Uterus (tissue), 2 donors: ENCODE measurements around the gene NR6A1.

ENCODE experiments used
- POLR2A ChIP-seq, 2 donors: fragments of 450-650 bp; IDR thresholded peaks; one replicate each; pipeline ENCODE4 v1.6.1; 2016; ENCODE audit warnings: antibody characterized with exemption in 2 of 2, mild to moderate bottlenecking in 1 of 2, moderate library complexity in 1 of 2
- TF ChIP-seq, protein P1 (sequence below), 4 experiments: fragments of 200-600 bp in 2 of 4; fragments of 450-650 bp in 2 of 4; sonication (generic) in 2 of 4; IDR thresholded peaks; one replicate each; pipeline ENCODE4 v1.5.1; 2016 to 2019; ENCODE audit warnings: antibody characterized with exemption in 4 of 4, mild to moderate bottlenecking in 2 of 4, moderate library complexity in 1 of 4

- no peak for TF ChIP-seq POLR2A (IDR thresholded peaks at IDR 0.05)
- TF ChIP-seq, protein P1, sequence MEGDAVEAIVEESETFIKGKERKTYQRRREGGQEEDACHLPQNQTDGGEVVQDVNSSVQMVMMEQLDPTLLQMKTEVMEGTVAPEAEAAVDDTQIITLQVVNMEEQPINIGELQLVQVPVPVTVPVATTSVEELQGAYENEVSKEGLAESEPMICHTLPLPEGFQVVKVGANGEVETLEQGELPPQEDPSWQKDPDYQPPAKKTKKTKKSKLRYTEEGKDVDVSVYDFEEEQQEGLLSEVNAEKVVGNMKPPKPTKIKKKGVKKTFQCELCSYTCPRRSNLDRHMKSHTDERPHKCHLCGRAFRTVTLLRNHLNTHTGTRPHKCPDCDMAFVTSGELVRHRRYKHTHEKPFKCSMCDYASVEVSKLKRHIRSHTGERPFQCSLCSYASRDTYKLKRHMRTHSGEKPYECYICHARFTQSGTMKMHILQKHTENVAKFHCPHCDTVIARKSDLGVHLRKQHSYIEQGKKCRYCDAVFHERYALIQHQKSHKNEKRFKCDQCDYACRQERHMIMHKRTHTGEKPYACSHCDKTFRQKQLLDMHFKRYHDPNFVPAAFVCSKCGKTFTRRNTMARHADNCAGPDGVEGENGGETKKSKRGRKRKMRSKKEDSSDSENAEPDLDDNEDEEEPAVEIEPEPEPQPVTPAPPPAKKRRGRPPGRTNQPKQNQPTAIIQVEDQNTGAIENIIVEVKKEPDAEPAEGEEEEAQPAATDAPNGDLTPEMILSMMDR (IDR thresholded peaks at IDR 0.05): no peak
These were observed 21.8 kb downstream of the NR6A1 start for GRCh38 chr9:124749284-124749683.
